Epithelial cell of esophagus (primary cell): Measurements from ENCODE around the gene MYL4.

Experiments used
- DNase-seq: peaks from one replicate; pipeline ENCODE4 v3.0.0; 2010; ENCODE audit warnings: low read depth
- H3K4me3 ChIP-seq: 2 replicates; pipeline ENCODE4 v1.5.1; 2011; ENCODE audit warnings: mild to moderate bottlenecking, low read length, control low read depth
- CTCF ChIP-seq: IDR thresholded peaks from 2 replicates; pipeline ENCODE4 v1.5.1; 2011; ENCODE audit warnings: low read depth, mild to moderate bottlenecking, low read length, control low read depth, inconsistent platforms; ENCODE audit not compliant: insufficient read depth; ENCODE audit errors: missing control alignments

MYL4 gene

GRCh38 chr17:47204722-47205418 lies 4.3 kb upstream of the MYL4 start:
- H3K4me3 ChIP-seq, result no peak overlapping the region
- no peak for DNase-seq
- TF ChIP-seq CTCF, result no peak

- DNase-seq, result peak; percentile 62
- H3K4me3 ChIP-seq, result no peak overlapping the region
- TF ChIP-seq CTCF, result no peak
These were observed 3.7 kb upstream of the MYL4 start for GRCh38 chr17:47205419-47205963.

GRCh38 chr17:47207143-47208067 lies 1.7 kb upstream of the MYL4 start:
- no peak for DNase-seq
- no peak for TF ChIP-seq CTCF
- H3K4me3 ChIP-seq, result no peak overlapping the region

- TF ChIP-seq CTCF, result no peak
- H3K4me3 ChIP-seq, result no peak overlapping the region
- DNase-seq, result no peak
These were observed 351 bp downstream of the MYL4 start for GRCh38 chr17:47209499-47209898.

- DNase-seq, result no peak
- H3K4me3 ChIP-seq, result no peak overlapping the region
These were observed 957 bp downstream of the MYL4 start for GRCh38 chr17:47210105-47210504.

GRCh38 chr17:47210779-47211178 lies 1.6 kb downstream of the MYL4 start:
- no peak for DNase-seq
- TF ChIP-seq CTCF, result no peak
- no peak overlapping the region for H3K4me3 ChIP-seq

More at GRCh38 chr17:47210105-47210504, 957 bp downstream of the MYL4 start:
- TF ChIP-seq CTCF, result no peak
